Dendritic cell treated with granulocyte-macrophage colony-stimulating factor and Interleukin-4, amounts not matched to agents 40 ng/mL and 50 ng/mL, for 4 days (primary cell): ENCODE measurements around the gene TMEM132D.

Source experiments
- H3K27ac Mint-ChIP-seq: one replicate; pipeline ENCODE4 v1.8.0; 2022; ENCODE audit warnings: mild to moderate bottlenecking, mixed read lengths
- H3K27me3 Mint-ChIP-seq: one replicate; pipeline ENCODE4 v1.8.0; 2022; ENCODE audit warnings: mild to moderate bottlenecking, mixed read lengths
- H3K36me3 Mint-ChIP-seq: one replicate; pipeline ENCODE4 v1.8.0; 2022; ENCODE audit warnings: low read depth, mixed read lengths
- H3K4me1 Mint-ChIP-seq: one replicate; pipeline ENCODE4 v1.8.0; 2022; ENCODE audit warnings: low read depth, mixed read lengths
- H3K4me3 Mint-ChIP-seq: one replicate; pipeline ENCODE4 v1.8.0; 2022; ENCODE audit warnings: mild to moderate bottlenecking, moderate library complexity, mixed read lengths
- H3K9me3 Mint-ChIP-seq: one replicate; pipeline ENCODE4 v1.8.0; 2022; ENCODE audit warnings: mixed read lengths
- intact Hi-C: fragments of 100-400 bp; cut with micrococcal nuclease; formaldehyde crosslinking; loops from one replicate; pipeline ENCODE4 v1.15.0; 2022

TMEM132D gene

DNA sequence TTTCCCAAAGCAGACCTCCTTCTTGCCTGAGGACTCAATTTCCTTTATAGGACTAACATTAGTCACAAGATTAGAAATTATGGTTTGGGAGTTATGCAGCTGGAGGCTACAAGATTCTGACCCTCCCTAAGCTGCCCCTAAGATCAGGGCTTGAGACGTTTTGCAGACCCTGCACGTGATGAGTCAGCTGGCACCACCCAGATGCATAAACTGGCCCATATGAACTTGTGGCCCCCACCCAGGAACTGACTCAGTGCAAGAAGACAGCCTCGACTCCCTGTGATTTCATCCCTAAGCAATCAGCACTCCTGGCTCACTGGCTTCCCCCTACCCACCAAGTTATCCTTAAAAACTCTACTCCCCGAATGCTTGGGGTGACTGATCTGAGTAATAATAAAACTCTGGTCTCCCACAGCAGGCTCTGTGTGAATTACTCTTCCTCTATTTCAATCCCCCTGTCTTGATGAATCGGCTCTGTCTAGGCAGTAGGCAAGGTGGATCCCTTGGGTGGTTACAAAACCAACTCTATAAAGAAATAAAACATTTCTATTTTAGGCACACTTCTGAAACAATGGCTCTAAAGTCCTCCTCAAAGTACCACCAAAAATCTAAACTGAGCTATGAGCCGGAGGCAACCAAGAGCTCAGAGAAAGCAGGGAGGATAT is 233.4 kb downstream of the TMEM132D start:
- Mint-ChIP-seq H3K27ac (no peak overlapping the region), H3K4me1 (no peaks in the 10 kb centered on the region), H3K36me3 (no peaks in the 10 kb centered on the region), H3K9me3 (peaks cover 29% of the 10 kb centered on the region), H3K4me3 (no peak overlapping the region), H3K27me3 (no peaks in the 10 kb centered on the region)
- intact Hi-C loops, result no loop called here

DNA sequence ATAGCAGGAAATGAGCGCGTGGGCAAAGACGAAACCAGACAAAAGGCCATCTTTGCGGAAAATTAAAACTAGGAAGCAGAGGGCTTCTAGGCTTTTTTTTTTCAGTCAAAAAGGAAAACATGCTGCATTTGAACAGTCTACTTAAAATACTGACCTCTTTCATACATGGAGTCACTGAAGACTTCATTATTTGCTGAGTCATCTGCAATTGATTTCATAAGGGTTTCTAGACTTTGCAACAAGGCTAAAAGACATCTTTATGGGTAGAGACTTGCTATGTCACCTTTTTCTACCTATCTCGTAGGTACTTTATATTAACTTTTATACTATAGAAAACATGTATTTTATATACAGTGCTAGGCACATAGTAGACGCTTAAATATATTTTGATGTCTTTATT is 238.4 kb downstream of the TMEM132D start:
- H3K27me3 Mint-ChIP-seq, result no peaks in the 10 kb centered on the region
- H3K4me1 Mint-ChIP-seq, result no peaks in the 10 kb centered on the region
- H3K9me3 Mint-ChIP-seq, result peaks cover 24% of the 10 kb centered on the region
- intact Hi-C loops, result no loop called here
- H3K4me3 Mint-ChIP-seq, result no peak overlapping the region
- H3K27ac Mint-ChIP-seq, result no peak overlapping the region
- no peaks in the 10 kb centered on the region for H3K36me3 Mint-ChIP-seq

DNA sequence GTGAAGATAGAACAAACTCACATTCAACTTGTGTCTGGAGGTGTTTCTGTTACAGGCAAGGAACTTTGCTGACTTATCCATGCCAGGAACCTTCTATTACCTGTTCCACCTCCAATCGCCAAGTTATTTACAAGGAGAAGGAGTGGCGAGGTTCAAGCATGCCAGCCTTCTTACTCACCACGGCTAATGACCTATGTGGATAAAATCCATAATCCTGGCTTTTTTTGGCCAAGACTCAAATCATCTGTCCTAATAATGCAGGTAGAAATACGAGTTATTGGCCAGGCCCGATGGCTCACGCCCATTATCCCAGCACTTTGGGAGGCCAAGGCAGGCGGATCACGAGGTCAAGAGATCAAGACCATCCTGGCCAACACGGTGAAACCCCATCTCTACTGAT is 241.6 kb downstream of the TMEM132D start:
- Mint-ChIP-seq H3K27me3 (no peaks in the 10 kb centered on the region), H3K27ac (no peak overlapping the region), H3K36me3 (no peaks in the 10 kb centered on the region), H3K9me3 (peaks cover 17% of the 10 kb centered on the region), H3K4me3 (no peak overlapping the region), H3K4me1 (no peaks in the 10 kb centered on the region)
- intact Hi-C loops, result no loop called here

DNA sequence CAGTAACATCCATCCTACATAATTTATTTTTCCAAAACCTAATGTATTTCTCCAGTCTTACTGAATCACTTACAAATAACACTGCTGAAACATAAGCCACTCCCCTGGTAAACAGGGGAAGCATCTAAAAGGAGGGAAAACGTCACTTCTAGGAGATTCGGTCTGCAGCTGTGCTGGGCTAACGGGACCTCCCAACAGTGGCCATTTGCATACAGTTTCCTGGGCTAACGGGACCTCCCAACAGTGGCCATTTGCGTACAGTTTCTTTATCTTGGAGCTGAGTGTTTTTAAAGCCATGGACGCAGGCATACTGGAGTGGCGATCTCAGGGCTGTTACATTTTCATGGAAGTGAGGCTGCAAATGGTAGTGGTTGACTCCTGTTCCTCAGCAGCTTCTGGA is 242.9 kb downstream of the TMEM132D start:
- Mint-ChIP-seq H3K36me3 (no peaks in the 10 kb centered on the region), H3K9me3 (peaks cover 11% of the 10 kb centered on the region), H3K4me3 (no peak overlapping the region), H3K27ac (no peak overlapping the region), H3K27me3 (no peaks in the 10 kb centered on the region), H3K4me1 (no peaks in the 10 kb centered on the region)
- intact Hi-C loops, result no loop called here

DNA sequence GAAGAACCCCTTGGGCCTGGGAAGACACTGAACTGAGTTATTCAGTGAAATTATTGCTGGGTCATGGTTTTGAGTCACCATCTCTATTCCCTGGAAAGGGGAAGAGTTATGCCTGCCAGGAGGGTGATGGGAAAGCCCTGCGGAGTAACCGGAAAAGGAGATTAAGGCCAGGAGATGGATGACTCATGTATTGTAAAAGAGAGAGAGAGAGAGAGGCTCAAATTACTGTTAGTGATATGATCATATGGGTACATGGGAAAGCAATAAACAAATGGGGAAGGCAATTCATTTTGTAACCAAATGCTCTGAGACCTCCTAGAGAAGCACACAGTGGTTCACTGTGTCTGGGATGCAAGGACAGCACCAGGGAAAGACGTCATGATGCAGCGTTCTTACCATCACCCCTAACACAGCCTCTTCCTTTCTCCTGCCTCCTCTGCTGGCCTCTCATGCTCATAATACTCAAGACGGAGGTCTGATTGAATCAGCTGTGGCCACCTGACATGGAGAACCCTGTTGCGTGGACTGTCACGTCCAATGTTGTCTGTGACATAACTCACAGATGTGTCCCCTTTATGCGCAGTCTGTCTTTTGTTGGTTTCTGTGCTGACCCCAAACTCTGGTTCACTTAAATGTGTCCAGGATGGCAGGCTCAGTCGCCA is 243.7 kb downstream of the TMEM132D start:
- Mint-ChIP-seq H3K4me1 (no peaks in the 10 kb centered on the region), H3K27me3 (no peaks in the 10 kb centered on the region), H3K4me3 (no peak overlapping the region), H3K36me3 (no peaks in the 10 kb centered on the region), H3K27ac (no peak overlapping the region), H3K9me3 (peaks cover 6% of the 10 kb centered on the region)
- intact Hi-C loops, result no loop called here

DNA sequence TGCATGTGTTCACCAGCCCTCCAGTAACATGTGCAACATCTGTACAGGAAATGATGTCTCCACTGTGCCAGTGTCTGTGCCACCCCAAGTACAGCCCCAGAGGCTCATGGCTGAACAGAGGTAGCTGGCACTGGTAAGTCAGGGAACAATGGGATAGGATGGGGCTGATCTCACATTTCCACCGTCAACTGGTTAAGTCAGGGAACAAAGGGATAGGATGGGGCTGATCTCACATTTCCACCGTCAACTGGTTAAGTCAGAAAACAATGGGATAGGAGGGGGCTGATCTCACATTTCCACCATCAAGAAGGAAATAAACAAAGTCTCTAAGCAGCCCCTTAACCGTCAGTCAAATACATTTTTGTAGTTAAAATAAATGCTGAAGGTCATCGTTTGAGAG is 246.6 kb downstream of the TMEM132D start:
- no peaks in the 10 kb centered on the region for H3K4me1 Mint-ChIP-seq

DNA sequence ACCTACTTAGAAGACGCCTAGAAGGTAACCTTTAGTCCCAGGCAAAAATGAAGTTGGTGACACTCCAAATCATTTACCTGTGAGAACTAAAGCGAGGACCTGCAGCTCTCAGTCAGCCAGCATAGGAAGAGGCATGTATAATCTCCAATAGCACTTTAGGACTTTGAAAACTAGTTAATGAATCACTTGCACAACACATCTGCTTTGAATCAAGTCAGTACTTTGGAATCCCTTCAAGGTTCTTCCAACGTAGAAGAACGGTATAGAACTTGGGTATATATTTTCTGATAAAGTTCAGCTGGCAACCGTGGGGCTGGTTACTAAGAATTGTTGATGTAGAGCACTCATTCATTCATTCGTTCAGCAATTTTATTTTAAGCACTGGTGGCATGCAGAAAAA is 251.9 kb downstream of the TMEM132D start:
- Mint-ChIP-seq H3K27me3 (no peaks in the 10 kb centered on the region), H3K27ac (no peak overlapping the region), H3K36me3 (no peaks in the 10 kb centered on the region)

More for the DNA sequence above, 246.6 kb downstream of the TMEM132D start:
- Mint-ChIP-seq H3K4me3 (no peak overlapping the region), H3K9me3 (peaks cover 30% of the 10 kb centered on the region), H3K36me3 (no peaks in the 10 kb centered on the region), H3K27me3 (no peaks in the 10 kb centered on the region), H3K27ac (no peak overlapping the region)
- intact Hi-C loops, result no loop called here

DNA sequence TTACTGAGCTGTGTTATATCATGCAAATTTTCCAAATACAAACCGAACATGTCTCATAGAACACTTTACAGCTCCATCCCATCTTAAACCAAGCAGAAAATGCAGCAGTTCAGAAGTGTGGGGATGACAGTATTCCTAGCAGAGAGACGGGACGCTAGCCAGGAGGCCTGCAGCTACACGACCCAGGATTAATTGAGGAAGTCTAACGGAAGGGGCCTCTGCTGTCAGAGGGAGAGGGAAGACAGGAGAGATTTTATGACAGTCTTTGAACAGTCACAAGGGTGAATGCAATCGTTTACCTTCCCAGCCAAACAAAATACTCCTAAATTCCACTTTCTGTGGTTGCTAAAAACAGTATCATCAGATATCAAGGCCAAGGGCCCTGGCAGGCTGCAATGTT is 261.9 kb downstream of the TMEM132D start:
- Mint-ChIP-seq H3K36me3 (no peaks in the 10 kb centered on the region), H3K27me3 (no peaks in the 10 kb centered on the region), H3K4me1 (no peaks in the 10 kb centered on the region), H3K9me3 (no peaks in the 10 kb centered on the region), H3K4me3 (no peak overlapping the region), H3K27ac (no peak overlapping the region)
- intact Hi-C loops, result no loop called here

More for the DNA sequence above, 251.9 kb downstream of the TMEM132D start:
- Mint-ChIP-seq H3K4me1 (no peaks in the 10 kb centered on the region), H3K4me3 (no peak overlapping the region), H3K9me3 (peaks cover 38% of the 10 kb centered on the region)
- intact Hi-C loops, result no loop called here

DNA sequence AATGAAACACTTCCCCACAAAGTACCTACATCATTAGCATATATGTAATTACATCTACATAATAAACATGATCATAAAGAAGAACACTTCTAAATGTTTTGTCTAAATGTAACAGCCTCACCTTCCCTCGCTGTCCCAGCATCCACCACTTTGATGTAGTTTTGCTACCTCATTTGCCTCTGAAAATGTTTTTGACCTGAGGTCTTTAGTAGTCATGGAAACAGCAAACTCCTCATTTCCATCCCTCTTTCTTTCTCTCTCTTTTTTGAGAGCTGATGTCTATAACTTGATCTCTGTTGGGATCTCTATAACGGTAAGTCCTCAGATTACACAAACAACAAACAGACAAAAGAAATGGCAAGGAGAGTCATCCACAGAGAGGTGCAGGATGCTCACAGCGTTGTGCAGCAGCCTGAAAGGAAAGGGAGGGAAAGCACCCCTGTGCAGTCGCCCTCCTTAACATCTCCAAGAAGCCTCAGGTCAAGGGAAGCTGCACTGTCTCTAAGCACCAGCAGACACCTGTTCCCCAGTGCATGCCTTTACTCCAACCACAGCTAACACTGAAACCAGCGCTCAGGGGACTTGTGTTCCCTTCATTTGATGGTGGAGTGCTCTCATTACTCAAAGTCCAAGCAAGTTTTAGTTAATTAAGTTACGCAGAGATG is 268.7 kb downstream of the TMEM132D start:
- Mint-ChIP-seq H3K4me3 (no peak overlapping the region), H3K27ac (no peak overlapping the region), H3K4me1 (no peaks in the 10 kb centered on the region), H3K9me3 (no peaks in the 10 kb centered on the region), H3K27me3 (no peaks in the 10 kb centered on the region), H3K36me3 (no peaks in the 10 kb centered on the region)
- intact Hi-C loops, result no loop called here

DNA sequence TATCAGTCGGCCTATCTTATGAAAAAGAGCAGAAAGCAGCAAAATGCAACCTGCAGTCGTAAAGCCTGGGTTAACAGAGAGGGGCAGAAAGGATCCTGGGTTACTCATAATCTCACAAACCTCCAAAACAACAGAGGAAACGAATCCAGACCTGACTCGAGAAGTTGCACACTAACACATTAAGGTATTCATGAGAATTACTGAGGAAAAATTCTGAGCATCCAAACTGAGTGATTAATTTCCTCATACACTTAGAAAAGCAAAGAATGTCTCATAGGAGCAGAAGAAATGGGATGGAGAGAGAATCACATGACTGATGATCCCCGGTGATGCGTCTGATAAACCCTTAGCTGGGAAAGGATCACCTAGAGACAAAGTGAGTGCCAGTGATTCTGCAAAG is 272.5 kb downstream of the TMEM132D start:
- Mint-ChIP-seq H3K27me3 (no peaks in the 10 kb centered on the region), H3K36me3 (no peaks in the 10 kb centered on the region), H3K27ac (no peak overlapping the region), H3K4me3 (no peak overlapping the region), H3K4me1 (no peaks in the 10 kb centered on the region), H3K9me3 (no peaks in the 10 kb centered on the region)
- intact Hi-C loops, result no loop called here

DNA sequence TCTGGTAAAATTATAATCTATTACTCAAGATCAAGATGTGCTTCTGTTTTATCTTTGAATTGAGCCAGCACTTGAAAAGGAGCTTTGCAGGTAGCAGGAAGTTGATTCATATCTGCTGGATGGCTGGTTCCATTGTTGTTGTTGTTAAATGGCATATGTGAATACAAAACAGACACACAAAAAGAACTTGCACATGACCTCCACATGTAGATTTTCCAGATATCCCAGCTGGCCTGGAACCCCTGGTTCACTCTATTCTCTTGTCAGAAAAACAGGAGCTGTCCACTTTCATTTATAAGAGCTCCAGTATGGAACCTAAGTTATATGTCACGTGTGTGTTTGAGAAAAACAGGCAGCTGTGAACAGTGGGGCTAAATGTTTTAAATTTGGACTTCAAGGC is 273.9 kb downstream of the TMEM132D start:
- no peak overlapping the region for H3K27ac Mint-ChIP-seq
- H3K36me3 Mint-ChIP-seq, result no peaks in the 10 kb centered on the region
- no peak overlapping the region for H3K4me3 Mint-ChIP-seq
- no peaks in the 10 kb centered on the region for H3K9me3 Mint-ChIP-seq
- H3K27me3 Mint-ChIP-seq, result no peaks in the 10 kb centered on the region
- H3K4me1 Mint-ChIP-seq, result no peaks in the 10 kb centered on the region
- intact Hi-C loops, result no loop called here

DNA sequence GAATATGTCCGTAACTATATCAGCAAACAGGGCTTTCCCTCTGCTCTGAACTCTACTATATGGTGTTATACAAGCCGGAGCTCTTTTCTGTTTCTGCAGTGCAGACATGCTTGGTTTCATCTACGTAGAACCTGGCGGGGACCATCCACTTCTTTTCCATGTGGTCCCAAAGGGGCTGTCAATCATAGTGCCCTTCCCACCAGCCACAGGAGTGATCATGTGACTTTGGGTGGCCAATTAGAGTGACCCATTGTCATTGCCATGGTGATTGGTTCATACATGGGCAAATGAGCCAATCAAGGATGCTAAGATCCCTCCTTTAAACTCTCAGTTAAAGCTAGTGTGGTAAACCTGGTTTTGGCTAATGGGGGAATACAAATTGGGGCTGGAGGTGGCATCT is 281.3 kb downstream of the TMEM132D start:
- intact Hi-C loops, result no loop called here
- H3K27ac Mint-ChIP-seq, result no peak overlapping the region
- no peaks in the 10 kb centered on the region for H3K36me3 Mint-ChIP-seq
- H3K4me1 Mint-ChIP-seq, result no peaks in the 10 kb centered on the region
- no peak overlapping the region for H3K4me3 Mint-ChIP-seq
- peaks cover 28% of the 10 kb centered on the region for H3K9me3 Mint-ChIP-seq
- no peaks in the 10 kb centered on the region for H3K27me3 Mint-ChIP-seq

DNA sequence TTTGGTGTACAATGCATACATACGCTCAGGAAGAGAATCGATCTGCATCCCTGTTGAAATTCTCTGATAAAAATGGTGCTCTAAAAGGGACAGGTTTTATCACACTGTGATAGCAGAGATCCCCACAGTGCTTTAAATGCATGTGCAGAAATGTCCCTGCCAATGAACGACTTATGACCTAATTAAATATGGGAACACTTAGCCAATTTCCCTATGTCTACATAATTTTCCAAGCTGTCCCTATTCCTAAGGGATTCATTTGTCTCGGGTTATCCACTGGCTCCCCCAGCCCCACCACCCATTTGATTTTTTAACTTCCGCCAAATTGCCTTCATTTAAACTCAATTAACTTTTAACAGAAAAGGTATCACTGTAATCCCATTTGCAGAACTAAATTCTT is 284.6 kb downstream of the TMEM132D start:
- Mint-ChIP-seq H3K4me1 (no peaks in the 10 kb centered on the region), H3K27ac (no peak overlapping the region), H3K36me3 (no peaks in the 10 kb centered on the region), H3K27me3 (no peaks in the 10 kb centered on the region), H3K9me3 (peaks cover 60% of the 10 kb centered on the region), H3K4me3 (no peak overlapping the region)
- intact Hi-C loops, result no loop called here

DNA sequence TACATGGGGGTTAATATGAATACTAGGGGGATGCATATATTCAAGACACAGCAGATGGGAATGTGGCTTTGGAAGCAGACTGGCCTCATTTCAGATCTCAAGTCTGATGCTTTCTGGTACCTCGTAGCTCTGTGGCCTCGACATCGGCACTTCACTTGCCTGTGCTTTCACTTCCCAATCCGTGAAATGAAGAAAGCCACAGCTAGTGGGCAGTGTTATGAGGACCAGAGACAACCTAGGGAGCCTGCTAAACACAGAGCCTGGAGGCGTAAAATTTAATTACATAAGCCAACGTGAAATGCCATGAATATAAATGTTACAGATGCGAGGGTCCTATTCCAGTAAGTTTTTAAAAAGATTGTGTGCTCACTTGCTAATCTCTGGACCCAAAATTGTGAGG is 286.0 kb downstream of the TMEM132D start:
- Mint-ChIP-seq H3K4me3 (no peak overlapping the region), H3K27ac (no peak overlapping the region), H3K27me3 (no peaks in the 10 kb centered on the region), H3K36me3 (no peaks in the 10 kb centered on the region), H3K4me1 (no peaks in the 10 kb centered on the region), H3K9me3 (peaks cover 74% of the 10 kb centered on the region)
- intact Hi-C loops, result no loop called here
